C4-2B (cell line): ENCODE results near the gene WDR62.

Source experiments
- H3K27ac ChIP-seq: fragments of 450-650 bp; 2 replicates; pipeline ENCODE4 v1.5.1; 2017
- ZFX ChIP-seq: fragments of 450-650 bp; IDR thresholded peaks from 2 replicates; pipeline ENCODE4 v1.6.1; 2017
- TF ChIP-seq, protein P1 (sequence below): fragments of 450-650 bp; conservative IDR thresholded peaks from 2 replicates; pipeline ENCODE4 v1.5.1; 2017; ENCODE audit warnings: mild to moderate bottlenecking

WDR62 gene

DNA sequence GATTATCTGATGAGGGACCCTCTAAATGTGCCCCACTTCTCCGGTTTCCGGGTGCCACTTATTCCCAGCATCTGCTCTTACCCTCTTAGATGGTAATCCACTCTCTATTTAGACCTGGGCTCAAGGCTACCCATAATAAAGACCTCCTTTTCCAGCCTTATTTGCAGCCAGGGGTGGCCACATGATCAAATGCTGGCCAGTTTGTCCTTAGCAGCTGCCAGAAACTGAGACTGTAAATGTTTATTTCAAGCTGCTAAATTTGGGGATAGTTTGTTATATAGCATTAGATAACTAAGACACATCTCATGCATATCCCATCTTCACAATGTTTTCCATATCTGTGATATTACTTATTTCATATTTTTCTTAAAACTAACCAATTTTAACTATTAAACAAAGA lies 10.7 kb upstream of the WDR62 start:
- TF ChIP-seq, protein P1, sequence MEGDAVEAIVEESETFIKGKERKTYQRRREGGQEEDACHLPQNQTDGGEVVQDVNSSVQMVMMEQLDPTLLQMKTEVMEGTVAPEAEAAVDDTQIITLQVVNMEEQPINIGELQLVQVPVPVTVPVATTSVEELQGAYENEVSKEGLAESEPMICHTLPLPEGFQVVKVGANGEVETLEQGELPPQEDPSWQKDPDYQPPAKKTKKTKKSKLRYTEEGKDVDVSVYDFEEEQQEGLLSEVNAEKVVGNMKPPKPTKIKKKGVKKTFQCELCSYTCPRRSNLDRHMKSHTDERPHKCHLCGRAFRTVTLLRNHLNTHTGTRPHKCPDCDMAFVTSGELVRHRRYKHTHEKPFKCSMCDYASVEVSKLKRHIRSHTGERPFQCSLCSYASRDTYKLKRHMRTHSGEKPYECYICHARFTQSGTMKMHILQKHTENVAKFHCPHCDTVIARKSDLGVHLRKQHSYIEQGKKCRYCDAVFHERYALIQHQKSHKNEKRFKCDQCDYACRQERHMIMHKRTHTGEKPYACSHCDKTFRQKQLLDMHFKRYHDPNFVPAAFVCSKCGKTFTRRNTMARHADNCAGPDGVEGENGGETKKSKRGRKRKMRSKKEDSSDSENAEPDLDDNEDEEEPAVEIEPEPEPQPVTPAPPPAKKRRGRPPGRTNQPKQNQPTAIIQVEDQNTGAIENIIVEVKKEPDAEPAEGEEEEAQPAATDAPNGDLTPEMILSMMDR, result no peak
- TF ChIP-seq ZFX, result no peak
- H3K27ac ChIP-seq, result no peak overlapping the region

- no peak overlapping the region for H3K27ac ChIP-seq
These were observed 8.2 kb upstream of the WDR62 start for GRCh38 chr19:36046443-36047050.

GRCh38 chr19:36047835-36048234 lies 6.9 kb upstream of the WDR62 start:
- TF ChIP-seq, protein P1, result no peak
- TF ChIP-seq ZFX, result no peak
- no peak overlapping the region for H3K27ac ChIP-seq

More at GRCh38 chr19:36046443-36047050, 8.2 kb upstream of the WDR62 start:
- TF ChIP-seq, protein P1, result no peak
- TF ChIP-seq ZFX, result no peak

GRCh38 chr19:36049080-36049698 lies 5.5 kb upstream of the WDR62 start:
- H3K27ac ChIP-seq, result no peak overlapping the region; the same call in 1 of the 2 replicates
- TF ChIP-seq, protein P1, result no peak
- TF ChIP-seq ZFX, result no peak

DNA sequence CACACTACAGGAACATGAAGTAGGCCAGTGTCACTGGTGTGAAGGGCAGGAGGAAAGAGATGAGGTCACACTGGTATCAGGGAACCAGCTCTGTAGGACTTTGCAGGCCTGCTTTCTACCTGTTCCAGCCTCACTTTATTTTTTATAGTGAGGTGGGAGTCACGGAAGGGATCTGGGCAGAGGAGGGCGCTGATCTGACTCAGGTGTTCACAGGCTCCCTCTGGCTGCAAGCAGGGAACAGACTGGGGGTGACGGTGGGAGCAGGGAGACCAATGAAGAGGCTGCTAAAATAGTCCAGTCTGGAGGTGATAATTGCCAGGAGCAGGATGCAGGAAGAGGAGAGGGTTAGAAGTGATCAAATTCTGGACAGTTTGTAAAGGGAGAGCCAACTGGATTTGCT lies 3.5 kb upstream of the WDR62 start:
- TF ChIP-seq, protein P1, result no peak
- TF ChIP-seq ZFX, result no peak
- no peak overlapping the region for H3K27ac ChIP-seq

GRCh38 chr19:36051637-36052036 lies 3.1 kb upstream of the WDR62 start:
- TF ChIP-seq, protein P1, result no peak
- no peak for TF ChIP-seq ZFX
- H3K27ac ChIP-seq, result no peak overlapping the region

- TF ChIP-seq ZFX, result no peak
- TF ChIP-seq, protein P1, result peak; percentile 60
- peak within 1 kb of the TSS; percentile 79 for H3K27ac ChIP-seq
These were observed 471 bp upstream of the WDR62 start, which contains the start of gene THAP8 for GRCh38 chr19:36054119-36054732. Gene THAP8 (minus strand): TSS chr19:36054285. CDS start chr19:36054217, 68 bp downstream.
